ENCODE results near the gene MAGEA3. TPM values are rescaled to one million over a fixed set of nuclear protein-coding genes. Genes with fewer than 3 reads are reported as not detected.
"Not testable (repeated sequence)": the region's sequence is repeated elsewhere in the genome, so short reads cannot be mapped to it uniquely, and the experiment has no call there.

The MAGEA3 gene
- total and polyA plus RNA-seq, 7 donors, result not detected

GRCh38 chrX:152735860-152736511, 37.4 kb downstream of the MAGEA3 start:
- Histone ChIP-seq H3K9me3 (no peaks in the 10 kb centered on the region), H3K4me3 (no peak overlapping the region), H3K27me3 (no peaks in the 10 kb centered on the region), H3K4me1 (no peaks in the 10 kb centered on the region), H3K36me3 (no peaks in the 10 kb centered on the region), H3K27ac (no peak overlapping the region)
- no peak for DNase-seq
- TF ChIP-seq POLR2A (IDR thresholded peaks at IDR 0.05), result no peak
- TF ChIP-seq POLR2AphosphoS5 (IDR thresholded peaks at IDR 0.05), result no peak
- TF ChIP-seq EP300 (IDR thresholded peaks at IDR 0.05), result no peak
- TF ChIP-seq CTCF (IDR thresholded peaks at IDR 0.05), result no peak
- 89 to 93% methylated on average over 12 of the region's 12 CpGs for WGBS, 2 donors
- intact Hi-C loops (cut with DNase I), result no loop called here

- H3K27ac ChIP-seq; H3K27me3 ChIP-seq; H3K4me3 ChIP-seq; H3K9me3 ChIP-seq; H3K36me3 ChIP-seq; intact Hi-C loops (cut with DNase I); H3K4me1 ChIP-seq; DNase-seq: not testable (repeated sequence)
- WGBS, 2 donors, result 85 to 88% methylated on average over 12 of the region's 12 CpGs
These were observed 37.9 kb downstream of the MAGEA3 start for GRCh38 chrX:152736528-152736927.

GRCh38 chrX:152738560-152738959, 40.0 kb downstream of the MAGEA3 start:
- H3K27me3 ChIP-seq, result no peaks in the 10 kb centered on the region
- no peaks in the 10 kb centered on the region for H3K4me1 ChIP-seq
- no peak for TF ChIP-seq POLR2A (IDR thresholded peaks at IDR 0.05)
- TF ChIP-seq POLR2AphosphoS5 (IDR thresholded peaks at IDR 0.05), result no peak
- no peak for TF ChIP-seq CTCF (IDR thresholded peaks at IDR 0.05)
- no peak for TF ChIP-seq EP300 (IDR thresholded peaks at IDR 0.05)
- no peaks in the 10 kb centered on the region for H3K9me3 ChIP-seq
- DNase-seq, result no peak
- intact Hi-C loops (cut with DNase I), result no loop called here
- H3K4me3 ChIP-seq, result no peak overlapping the region
- no peaks in the 10 kb centered on the region for H3K36me3 ChIP-seq
- 90 to 93% methylated on average over 5 of the region's 5 CpGs for WGBS, 2 donors
- no peak overlapping the region for H3K27ac ChIP-seq

Other genes with a start within 250 kb of the MAGEA3 start
- under 1 TPM in 3 of 4 donors, not detected in 1; 0.16 to 0.41 (median 0.36) TPM for gene GABRA3, start 247.5 kb upstream of the MAGEA3 start, total RNA-seq
- gene GABRA3, start 247.5 kb upstream of the MAGEA3 start, polyA plus RNA-seq, result under 1 TPM in 1 of 3 donors, not detected in 2; 0.04 TPM
- under 1 TPM in 1 of 4 donors, not detected in 3; under 0.01 TPM for gene GABRQ, start 60.9 kb upstream of the MAGEA3 start, total RNA-seq
- under 1 TPM in 1 of 3 donors, not detected in 2; 0.06 TPM for gene GABRQ, start 60.9 kb upstream of the MAGEA3 start, polyA plus RNA-seq
- not detected for gene CSAG2, start 10.5 kb downstream of the MAGEA3 start, total RNA-seq
- not detected for gene CSAG2, start 10.5 kb downstream of the MAGEA3 start, polyA plus RNA-seq
- not detected for gene MAGEA2B, start 15.8 kb downstream of the MAGEA3 start, total RNA-seq
- not detected for gene MAGEA2B, start 15.8 kb downstream of the MAGEA3 start, polyA plus RNA-seq
- gene CSAG1, start 34.9 kb downstream of the MAGEA3 start, total RNA-seq, result not detected
- gene CSAG1, start 34.9 kb downstream of the MAGEA3 start, polyA plus RNA-seq, result not detected
- not detected for gene MAGEA12, start 35.0 kb downstream of the MAGEA3 start, total RNA-seq
- not detected for gene MAGEA12, start 35.0 kb downstream of the MAGEA3 start, polyA plus RNA-seq
- not detected for gene MAGEA2, start 55.0 kb downstream of the MAGEA3 start, total RNA-seq
- not detected for gene MAGEA2, start 55.0 kb downstream of the MAGEA3 start, polyA plus RNA-seq
- not detected for gene CSAG3, start 60.4 kb downstream of the MAGEA3 start, total RNA-seq
- gene CSAG3, start 60.4 kb downstream of the MAGEA3 start, polyA plus RNA-seq, result not detected
- gene MAGEA6, start 70.9 kb downstream of the MAGEA3 start, total RNA-seq, result not detected
- not detected for gene MAGEA6, start 70.9 kb downstream of the MAGEA3 start, polyA plus RNA-seq
- 10 to 100 TPM; 44.3 to 56.4 (median 48.4) TPM for gene CETN2, start 132.0 kb downstream of the MAGEA3 start, total RNA-seq
- gene CETN2, start 132.0 kb downstream of the MAGEA3 start, polyA plus RNA-seq, result 10 to 100 TPM; 22.7 to 32.4 (median 26.2) TPM
- 1 to 10 TPM; 6.1 to 9.9 (median 8.4) TPM for gene NSDHL, start 132.3 kb downstream of the MAGEA3 start, total RNA-seq
- 10 to 100 TPM; 11.8 to 32.5 (median 14.4) TPM for gene NSDHL, start 132.3 kb downstream of the MAGEA3 start, polyA plus RNA-seq
- gene ZNF185, start 199.3 kb downstream of the MAGEA3 start, total RNA-seq, result 1 to 10 TPM in 3 of 4 donors, under 1 TPM in 1; 0.55 to 3.8 (median 2.6) TPM
- gene ZNF185, start 199.3 kb downstream of the MAGEA3 start, polyA plus RNA-seq, result 1 to 10 TPM; 1.8 to 4.2 (median 2.3) TPM